Measurements from ENCODE around the gene TNFAIP8L1.

Gene TNFAIP8L1

GRCh38 chr19:4699826-4700692, 60.7 kb downstream of the TNFAIP8L1 start:
- CTCF ChIA-PET: no interaction called here
- no peak for DNase-seq (ENCODE audit: low read depth, low spot score)
- POLR2A ChIA-PET: no interaction called here
- no peak overlapping the region for H3K4me3 ChIP-seq (ENCODE audit: low read depth, low read length)
- no peak for TF ChIP-seq CTCF (IDR thresholded peaks at IDR 0.05; ENCODE audit: insufficient read depth, low read length, missing control alignments)

- ChIA-PET POLR2A (no interaction called here), CTCF (no interaction called here)
- H3K4me3 ChIP-seq (ENCODE audit: low read depth, low read length): no peak overlapping the region
- no peak for DNase-seq (ENCODE audit: low read depth, low spot score)
- no peak for TF ChIP-seq CTCF (IDR thresholded peaks at IDR 0.05; ENCODE audit: insufficient read depth, low read length, missing control alignments)
These were observed 61.3 kb downstream of the TNFAIP8L1 start for GRCh38 chr19:4700693-4700970.

GRCh38 chr19:4701557-4701956, 62.2 kb downstream of the TNFAIP8L1 start:
- CTCF ChIA-PET: no interaction called here
- no peak for DNase-seq (ENCODE audit: low read depth, low spot score)
- no peak overlapping the region for H3K4me3 ChIP-seq (ENCODE audit: low read depth, low read length)
- POLR2A ChIA-PET: no interaction called here
- TF ChIP-seq CTCF (IDR thresholded peaks at IDR 0.05; ENCODE audit: insufficient read depth, low read length, missing control alignments): no peak

- TF ChIP-seq CTCF (IDR thresholded peaks at IDR 0.05; ENCODE audit: insufficient read depth, low read length, missing control alignments): no peak
- CTCF ChIA-PET: no interaction called here
- POLR2A ChIA-PET: no interaction called here
- no peak for DNase-seq (ENCODE audit: low read depth, low spot score)
- H3K4me3 ChIP-seq (ENCODE audit: low read depth, low read length): no peak overlapping the region
These were observed 63.4 kb downstream of the TNFAIP8L1 start for GRCh38 chr19:4702764-4703163.

- ChIA-PET POLR2A (no interaction called here), CTCF (no interaction called here)
- DNase-seq (ENCODE audit: low read depth, low spot score): no peak
- H3K4me3 ChIP-seq (ENCODE audit: low read depth, low read length): no peak overlapping the region
- no peak for TF ChIP-seq CTCF (IDR thresholded peaks at IDR 0.05; ENCODE audit: insufficient read depth, low read length, missing control alignments)
These were observed 64.5 kb downstream of the TNFAIP8L1 start for GRCh38 chr19:4703671-4704316.

GRCh38 chr19:4704317-4704673, 65.0 kb downstream of the TNFAIP8L1 start:
- no peak for DNase-seq (ENCODE audit: low read depth, low spot score)
- ChIA-PET POLR2A (no interaction called here), CTCF (no interaction called here)
- no peak for TF ChIP-seq CTCF (IDR thresholded peaks at IDR 0.05; ENCODE audit: insufficient read depth, low read length, missing control alignments)
- H3K4me3 ChIP-seq (ENCODE audit: low read depth, low read length): no peak overlapping the region

Data from AG04449 (cell line).